IMR-90 (cell line): Measurements from ENCODE around the gene TK2. TPM values are rescaled to one million over a fixed set of nuclear protein-coding genes. Genes with fewer than 3 reads are reported as not detected.

Experiments used
- ATAC-seq: fragments of 200-7000 bp; cut with Tn5 transposase; 2 replicates; pipeline ENCODE4 v1.9.1; 2020; ENCODE audit warnings: low read depth, mild to moderate bottlenecking, moderate library complexity
- BruUV-seq: library from RNA; stranded (reverse); fragments of 400-500 nt; replicated peaks from 2 replicates; lab custom pipeline; 2021; lab: Mats Ljungman, UMichigan
- CTCF ChIA-PET: fragments of 300-600 bp; formaldehyde crosslinking; extraction: SDS; loops from one replicate; lab custom pipeline; 2021; ENCODE audit warnings: antibody characterized with exemption; lab: Yijun Ruan, JAX
- POLR2A ChIA-PET: fragments of 300-600 bp; sonication (Branson Sonifier 250); formaldehyde crosslinking; loops from one replicate; lab custom pipeline; 2022; ENCODE audit warnings: antibody characterized with exemption; ENCODE audit not compliant: unreplicated experiment; lab: Charles Lee
- DNase-seq: peaks from one replicate; pipeline ENCODE4 v3.0.0; 2013
- H2AFZ ChIP-seq: replicated peaks from 2 replicates; pipeline ENCODE3; 2013; ENCODE audit warnings: low read length, mild to moderate bottlenecking; ENCODE audit not compliant: poor library complexity
- H2AK5ac ChIP-seq: 2 replicates; pipeline ENCODE4 v1.6.1; 2013; ENCODE audit warnings: low read depth, low read length, inconsistent platforms
- H2AK9ac ChIP-seq: replicated peaks from 2 replicates; pipeline ENCODE3; 2013; ENCODE audit warnings: mild to moderate bottlenecking, low read depth, low read length, moderate library complexity; ENCODE audit not compliant: poor library complexity
- H2BK120ac ChIP-seq: 2 replicates; pipeline ENCODE4 v1.6.1; 2013; ENCODE audit warnings: low read depth, low read length, inconsistent platforms
- H2BK15ac ChIP-seq: 3 replicates; pipeline ENCODE4 v1.6.1; 2013; ENCODE audit warnings: low read depth, low read length, inconsistent platforms
- H2BK20ac ChIP-seq: 2 replicates; pipeline ENCODE4 v1.6.1; 2013; ENCODE audit warnings: low read depth, mild to moderate bottlenecking, inconsistent platforms, low read length, moderate library complexity
- H2BK5ac ChIP-seq: 2 replicates; pipeline ENCODE4 v1.6.1; 2013; ENCODE audit warnings: mild to moderate bottlenecking, low read depth, low read length, inconsistent platforms; ENCODE audit not compliant: poor library complexity, severe bottlenecking
- H3K14ac ChIP-seq: replicated peaks from 2 replicates; pipeline ENCODE4 v1.6.1; 2013; ENCODE audit warnings: low read depth, low read length, inconsistent platforms
- H3K18ac ChIP-seq: 2 replicates; pipeline ENCODE4 v1.6.1; 2013; ENCODE audit warnings: low read depth, low read length, control low read depth
- H3K23ac ChIP-seq: 2 replicates; pipeline ENCODE4 v1.6.1; 2013; ENCODE audit warnings: low read depth, low read length, inconsistent platforms
- H3K27ac ChIP-seq: 2 replicates; pipeline ENCODE4 v1.5.1; 2013; ENCODE audit warnings: mild to moderate bottlenecking, control low read depth, low read length; ENCODE audit not compliant: insufficient read depth
- H3K27me3 ChIP-seq: 2 replicates; pipeline ENCODE4 v1.6.1; 2013; ENCODE audit warnings: low read length; ENCODE audit not compliant: control insufficient read depth, insufficient read depth
- H3K36me3 ChIP-seq: 2 replicates; pipeline ENCODE4 v1.6.1; 2013; ENCODE audit warnings: low read length, mixed read lengths; ENCODE audit not compliant: control insufficient read depth, insufficient read depth
- H3K4ac ChIP-seq: 2 replicates; pipeline ENCODE4 v1.6.1; 2013; ENCODE audit warnings: low read depth, low read length, inconsistent platforms
- H3K4me1 ChIP-seq: 2 replicates; pipeline ENCODE4 v1.6.1; 2013; ENCODE audit warnings: low read length, mixed read lengths; ENCODE audit not compliant: control insufficient read depth, insufficient read depth
- H3K4me2 ChIP-seq: 2 replicates; pipeline ENCODE4 v1.6.1; 2013; ENCODE audit warnings: low read depth, mild to moderate bottlenecking, control low read depth, low read length, moderate library complexity
- H3K4me3 ChIP-seq: 2 replicates; pipeline ENCODE4 v1.5.1; 2013; ENCODE audit warnings: low read depth, mild to moderate bottlenecking, control low read depth, low read length, moderate library complexity; ENCODE audit not compliant: insufficient read depth
- H3K56ac ChIP-seq: 2 replicates; pipeline ENCODE4 v1.6.1; 2013; ENCODE audit warnings: low read length, inconsistent platforms; ENCODE audit not compliant: insufficient read depth; ENCODE audit errors: extremely low read depth
- H3K79me1 ChIP-seq, 2 experiments: 2 replicates each; pipeline ENCODE4 v1.6.1; 2013; ENCODE audit warnings: low read length in 2 of 2, inconsistent platforms in 1 of 2, low read depth in 1 of 2
- H3K9ac ChIP-seq: 2 replicates; pipeline ENCODE4 v1.6.1; 2013; ENCODE audit warnings: low read depth, low read length, control low read depth
- H3K9me1 ChIP-seq: 2 replicates; pipeline ENCODE4 v1.6.1; 2013; ENCODE audit warnings: low read length, inconsistent platforms; ENCODE audit not compliant: insufficient read depth
- H3K9me3 ChIP-seq: 2 replicates; pipeline ENCODE4 v1.6.1; 2013; ENCODE audit warnings: low read length; ENCODE audit not compliant: control insufficient read depth, insufficient read depth
- H4K20me1 ChIP-seq: 2 replicates; pipeline ENCODE4 v1.6.1; 2013; ENCODE audit warnings: low read length, inconsistent platforms; ENCODE audit not compliant: insufficient read depth
- H4K5ac ChIP-seq: 2 replicates; pipeline ENCODE4 v1.6.1; 2013; ENCODE audit warnings: mild to moderate bottlenecking, low read depth, low read length, control low read depth
- H4K8ac ChIP-seq, 2 experiments: 2 replicates each; pipeline ENCODE4 v1.6.1; 2013; ENCODE audit warnings: low read depth in 2 of 2, low read length in 2 of 2, control low read depth in 1 of 2, inconsistent platforms in 1 of 2
- H4K91ac ChIP-seq: 2 replicates; pipeline ENCODE4 v1.6.1; 2013; ENCODE audit warnings: low read depth, low read length, inconsistent platforms; ENCODE audit not compliant: insufficient read depth
- CEBPB ChIP-seq: IDR thresholded peaks from 2 replicates; pipeline ENCODE4 v1.6.1; 2012; ENCODE audit warnings: low read depth, low read length, improper control_type of control experiment
- RCOR1 ChIP-seq: IDR thresholded peaks from 2 replicates; pipeline ENCODE4 v1.6.1; 2012; ENCODE audit warnings: mild to moderate bottlenecking, low read length, improper control_type of control experiment; ENCODE audit not compliant: insufficient replicate concordance
- RFX5 ChIP-seq: IDR thresholded peaks from 2 replicates; pipeline ENCODE4 v1.8.0; 2012; ENCODE audit warnings: low read depth, mild to moderate bottlenecking, low read length, moderate library complexity
- WGBS, 2 experiments: methylation state at CpG; one replicate each; pipeline versions ENCODE4 v1.1.5 to v1.1.7; 2013; ENCODE audit warnings: missing lambda C conversion rate in 2 of 2; ENCODE audit not compliant: insufficient read length in 1 of 2; ENCODE audit errors: extremely low coverage in 2 of 2; 5-methylcytosine and 5-hydroxymethylcytosine counted together
- dilution Hi-C: fragments of 300-500 bp; cut with HindIII; formaldehyde crosslinking; loops from one replicate; pipeline ENCODE4 v1.14.3; 2018; ENCODE audit warnings: low sequenced_read_pairs; ENCODE audit not compliant: unreplicated experiment
- in situ Hi-C: fragments of 300-500 bp; cut with MboI; formaldehyde crosslinking; loops from 3 replicates; pipeline ENCODE4 v1.14.3; 2019; ENCODE audit warnings: low sequenced_read_pairs, inconsistent platforms, mixed read lengths
- intact Hi-C: fragments of 100-400 bp; cut with micrococcal nuclease; formaldehyde crosslinking; loops from 2 replicates; pipeline ENCODE4 v1.10.0; 2022
- polyA plus RNA-seq, 3 experiments: library from polyadenylated mRNA; depleted of rRNA; stranded (reverse); fragments of >200 nt; gene quantifications; 2 replicates each; pipeline ENCODE4 v1.2.3, GENCODE V29; 2012; ENCODE audit warnings: low replicate concordance in 1 of 3
- total RNA-seq: library from RNA; depleted of rRNA; stranded (reverse); fragments of >200 nt; gene quantifications from 2 replicates; pipeline ENCODE4 v1.2.3, GENCODE V29; 2012

Gene TK2
- total and polyA plus RNA-seq, 2 of the 4 experiments (the other 2 are of a cell fraction), result 14.7 to 16.5 TPM

DNA sequence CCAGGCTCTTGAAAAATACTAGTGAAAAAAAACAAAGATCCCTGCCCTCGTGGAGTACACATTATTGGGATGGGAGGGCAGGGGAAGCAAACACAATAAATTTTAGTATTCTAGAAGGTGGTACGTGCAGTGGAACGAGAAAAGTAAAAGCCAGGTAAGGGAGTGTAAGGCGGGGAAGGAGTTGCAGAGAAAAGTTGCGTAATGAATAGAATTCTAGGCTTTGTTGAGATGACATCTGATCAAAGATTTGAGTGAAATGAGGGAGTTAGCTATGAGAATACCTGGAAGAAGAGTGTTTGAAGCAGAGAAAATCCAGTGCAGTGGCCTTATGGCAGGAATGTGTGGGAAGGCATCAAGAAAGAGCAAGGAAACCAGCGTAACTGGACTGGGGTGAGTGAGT, 4.6 kb upstream of the TK2 start:
- Histone ChIP-seq H4K91ac (no peak overlapping the region), H2BK15ac (no peak overlapping the region), H2AK9ac (no peak overlapping the region), H3K79me1 (peaks cover 54 to 72% of the 10 kb centered on the region in 2 experiments), H3K14ac (no peak overlapping the region), H3K9ac (no peak overlapping the region), H4K5ac (no peak overlapping the region), H3K23ac (no peak overlapping the region), H3K4me1 (peaks cover 3% of the 10 kb centered on the region), H3K9me3 (no peaks in the 10 kb centered on the region), H3K27me3 (no peaks in the 10 kb centered on the region), H3K56ac (no peak overlapping the region), H2BK20ac (no peak overlapping the region), H3K36me3 (peaks cover 4% of the 10 kb centered on the region), H2AK5ac (no peak overlapping the region), H3K18ac (no peak overlapping the region), H2BK120ac (no peak overlapping the region), H4K8ac (no peak overlapping the region), H3K4ac (no peak overlapping the region), H3K4me2 (no peak overlapping the region), H3K9me1 (peaks cover 12% of the 10 kb centered on the region; the same call in 1 of the 2 replicates), H3K4me3 (no peak overlapping the region), H3K27ac (no peak overlapping the region), H2AFZ (no peak overlapping the region), H2BK5ac (no peak overlapping the region), H4K20me1 (no peaks in the 10 kb centered on the region)
- in situ Hi-C loops, result loop anchor here (5.0 kb wide), 1 partner anchor 48 kb away; the partner anchor contains the start of gene CMTM3
- intact Hi-C loops, result no loop called here
- no peak for DNase-seq
- 100% methylated on average over 2 to 4 of the region's 6 CpGs for WGBS, 2 experiments
- CTCF ChIA-PET, result no interaction called here
- ATAC-seq, result no peak
- POLR2A ChIA-PET, result no interaction called here
- TF ChIP-seq RCOR1 (no peak), CEBPB (peak; percentile 79), RFX5 (no peak)
- BruUV-seq, result no TSS peak
- dilution Hi-C loops, result no loop called here
